ENCODE results near the gene ZNRF1.
"Not testable (repeated sequence)": the region's sequence is repeated elsewhere in the genome, so short reads cannot be mapped to it uniquely, and the experiment has no call there.

ZNRF1 gene

GRCh38 chr16:75026239-75026891 is 27.5 kb downstream of the ZNRF1 start:
- DNase-seq: not testable (repeated sequence)

DNA sequence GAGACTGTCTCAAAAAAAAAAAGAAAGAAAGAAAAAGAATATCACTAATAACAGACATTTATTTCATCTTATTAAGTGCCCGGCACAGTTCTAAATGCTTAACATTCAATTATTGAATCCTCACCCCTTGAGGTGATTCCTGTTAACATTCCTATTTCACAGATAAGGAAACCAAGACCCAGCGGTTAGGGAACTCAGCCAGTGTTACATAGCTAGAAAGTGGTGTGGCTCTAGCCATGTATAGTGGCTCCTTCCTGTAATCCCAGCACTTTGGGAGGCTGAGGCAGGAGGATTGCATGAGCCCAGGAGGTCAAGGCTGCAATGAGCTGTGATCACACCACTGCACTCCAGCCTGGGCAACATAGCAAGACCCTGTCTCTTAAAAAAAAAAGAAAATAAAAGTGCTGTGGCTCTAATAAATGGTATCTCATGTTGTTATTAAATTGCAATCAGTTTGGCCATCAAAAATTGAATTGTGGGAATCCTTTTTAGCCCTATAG is 28.1 kb downstream of the ZNRF1 start:
- no peak for DNase-seq

DNA sequence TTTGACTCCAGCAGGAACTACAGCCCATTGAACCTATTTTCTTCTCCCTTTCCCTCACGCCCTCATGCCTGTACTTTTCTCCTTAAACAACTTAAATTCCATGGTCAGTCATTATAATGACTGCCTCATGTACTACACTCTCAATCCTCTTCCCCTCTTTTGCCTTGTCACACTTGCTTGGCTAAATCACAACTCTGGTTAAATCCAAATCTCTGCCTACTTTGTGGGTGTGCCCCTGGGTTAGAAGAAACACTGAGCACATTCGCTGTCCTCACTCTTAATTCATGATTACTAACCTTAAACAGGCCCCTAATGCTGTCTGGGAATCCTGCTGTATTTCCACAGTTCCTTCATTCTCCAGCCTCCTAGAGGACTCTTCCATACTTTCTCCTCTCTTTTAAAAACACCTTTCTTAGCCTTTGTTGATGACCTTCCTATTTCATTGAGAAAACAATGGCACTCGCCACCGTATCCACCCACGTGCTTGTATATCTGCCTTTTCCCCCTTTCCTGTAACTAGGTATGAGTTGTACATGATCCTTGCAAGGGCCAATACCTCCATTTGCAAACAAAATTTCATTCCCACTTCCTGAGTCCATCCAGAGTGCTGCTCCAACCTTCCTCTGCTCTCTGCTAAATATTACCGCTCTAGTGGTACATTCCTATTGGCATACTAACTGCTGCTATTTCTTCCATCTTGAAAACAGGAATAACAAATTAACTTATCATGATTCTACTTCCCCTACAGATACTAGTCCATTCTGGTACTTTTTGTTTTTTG is 28.9 kb downstream of the ZNRF1 start:
- DNase-seq: no peak

GRCh38 chr16:75028544-75029135 is 29.8 kb downstream of the ZNRF1 start:
- no peak for DNase-seq

DNA sequence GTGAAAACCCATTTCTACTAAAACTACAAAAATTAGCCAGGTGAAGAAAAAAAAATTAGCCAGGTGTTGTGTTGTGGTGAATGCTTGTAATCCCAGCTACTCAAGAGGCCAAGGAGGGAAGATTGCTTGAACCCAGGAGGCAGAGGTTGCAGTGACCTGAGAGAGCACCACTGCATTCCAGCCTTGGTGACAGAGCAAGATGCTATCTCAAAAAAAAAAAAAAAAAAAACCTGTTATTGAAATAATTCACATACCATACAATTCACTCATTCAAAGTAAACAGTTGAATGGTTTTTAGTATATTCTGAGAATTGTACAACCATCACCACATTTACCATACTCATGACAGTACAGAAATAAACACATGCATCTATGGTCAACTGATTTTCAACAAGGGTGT is 31.0 kb downstream of the ZNRF1 start:
- DNase-seq: no peak

- no peak for DNase-seq
Measured at GRCh38 chr16:75032655-75033054, 33.8 kb downstream of the ZNRF1 start.

- DNase-seq: no peak
Measured at GRCh38 chr16:75035410-75035968, 36.7 kb downstream of the ZNRF1 start.

DNA sequence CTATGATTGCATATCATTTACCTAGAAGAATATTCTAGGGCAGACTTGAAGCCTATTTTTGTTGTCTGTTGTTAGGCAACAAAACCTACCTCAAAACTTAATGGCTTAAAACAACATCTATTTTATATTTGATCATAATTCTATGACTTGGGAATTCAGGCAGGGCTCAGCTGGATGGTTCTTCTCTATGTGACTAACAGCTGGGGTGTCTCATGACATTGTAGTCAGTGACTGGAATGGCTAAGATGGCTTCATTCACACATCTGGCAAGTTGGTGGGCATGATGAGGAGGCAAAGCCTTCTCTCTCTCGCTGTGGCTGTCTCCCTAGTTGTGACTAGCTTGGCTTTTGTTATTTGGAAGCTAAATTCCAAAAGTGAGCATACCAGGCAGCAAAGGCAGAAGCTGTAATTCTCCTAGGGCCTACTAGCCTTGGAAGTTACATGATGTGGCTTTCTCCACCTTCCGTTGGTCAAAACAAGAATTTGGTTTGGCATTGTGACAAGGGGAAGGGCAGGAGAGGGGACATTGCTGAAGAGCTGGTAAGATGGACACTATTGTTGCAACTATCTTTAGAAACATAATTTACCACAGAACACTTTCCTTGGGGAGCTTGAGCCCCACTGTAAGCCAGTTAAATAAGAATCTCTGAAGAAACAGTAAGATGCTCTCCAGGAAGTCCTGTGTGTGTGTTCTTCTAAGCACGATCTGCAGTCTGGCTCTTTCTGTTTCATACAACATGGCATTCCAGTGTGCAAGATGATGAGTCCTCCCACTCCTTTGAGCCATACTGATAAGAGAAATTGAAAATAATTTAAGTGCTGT is 39.4 kb downstream of the ZNRF1 start:
- DNase-seq: no peak

GRCh38 chr16:75039941-75040340 is 41.1 kb downstream of the ZNRF1 start:
- no peak for DNase-seq

DNA sequence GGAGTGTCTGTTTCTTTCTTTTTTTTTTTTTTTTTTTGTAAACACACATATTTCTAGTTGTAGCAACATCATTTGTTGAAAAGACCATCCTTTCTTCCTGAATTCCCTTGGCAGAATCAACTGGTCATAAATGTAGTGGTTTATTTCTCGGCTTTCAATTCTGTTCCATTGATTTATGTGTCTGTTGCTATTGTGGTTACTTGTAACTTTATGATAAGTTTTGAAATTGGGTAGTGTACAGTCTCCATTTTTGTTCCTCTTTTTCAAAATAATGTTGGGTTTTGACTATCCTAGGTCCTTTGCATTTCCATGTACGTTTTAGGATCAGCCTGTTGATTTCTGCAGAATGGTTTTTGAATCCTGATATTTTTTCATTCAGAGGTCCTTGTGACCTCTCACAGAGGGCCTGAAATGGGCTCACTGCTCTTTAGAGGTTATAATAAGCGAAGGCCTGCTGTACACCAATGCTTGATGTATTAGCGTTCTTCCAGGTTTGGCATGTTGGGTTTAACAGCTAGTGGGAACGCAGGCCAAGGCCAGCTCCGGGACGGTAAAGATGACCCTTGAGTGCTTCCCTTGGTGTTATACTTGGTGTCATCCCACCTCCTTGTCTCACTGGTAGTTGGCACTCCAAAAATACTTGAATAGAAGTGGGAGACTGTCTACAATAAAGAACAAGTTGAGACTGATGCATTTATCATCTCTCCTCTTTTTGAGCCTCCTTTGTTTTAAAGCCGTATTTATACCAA is 43.8 kb downstream of the ZNRF1 start:
- DNase-seq: no peak

- DNase-seq: no peak
Measured at GRCh38 chr16:75043175-75043895, 44.5 kb downstream of the ZNRF1 start.

GRCh38 chr16:75044800-75045361 is 46.1 kb downstream of the ZNRF1 start:
- peak in 1 of 56 donors; percentile 5 for DNase-seq

DNA sequence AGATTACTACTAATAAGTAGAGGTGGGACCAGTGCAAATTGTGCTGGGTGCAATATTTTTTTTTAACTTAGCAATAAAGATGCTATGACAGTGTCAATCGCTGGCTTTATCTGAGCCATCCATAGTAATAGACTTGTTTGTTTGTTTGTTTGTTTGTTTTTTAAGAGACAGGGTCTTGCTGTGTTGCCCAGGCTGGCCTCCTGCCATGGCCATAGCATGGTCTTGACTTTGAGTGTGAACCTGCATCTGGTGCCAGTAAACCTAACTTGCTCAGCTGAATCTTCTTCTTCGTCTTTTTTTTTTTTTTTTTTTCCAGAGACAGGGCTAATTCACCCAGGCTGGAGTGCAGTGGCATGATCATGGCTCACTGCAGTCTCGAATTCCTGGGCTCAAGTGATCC is 46.6 kb downstream of the ZNRF1 start:
- DNase-seq: no peak

DNA sequence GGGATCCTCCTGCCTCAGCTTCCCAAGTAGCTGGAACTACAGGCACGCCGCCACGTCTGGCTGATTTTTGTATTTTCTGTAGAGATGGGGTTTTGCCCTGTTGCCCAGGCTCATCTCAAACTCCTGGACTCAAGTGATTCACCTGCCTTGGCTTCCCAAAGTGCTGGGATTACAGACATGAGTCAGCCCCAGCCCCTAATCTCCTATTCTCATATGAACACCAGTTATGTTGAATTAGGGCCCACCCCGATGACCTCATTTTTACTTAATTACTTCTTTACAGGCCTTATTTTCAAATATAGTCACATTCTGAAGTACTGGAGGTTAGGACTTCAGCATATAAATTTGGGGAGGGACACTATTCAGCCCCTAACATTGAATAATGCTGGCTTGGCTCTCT is 49.2 kb downstream of the ZNRF1 start:
- DNase-seq: no peak

DNA sequence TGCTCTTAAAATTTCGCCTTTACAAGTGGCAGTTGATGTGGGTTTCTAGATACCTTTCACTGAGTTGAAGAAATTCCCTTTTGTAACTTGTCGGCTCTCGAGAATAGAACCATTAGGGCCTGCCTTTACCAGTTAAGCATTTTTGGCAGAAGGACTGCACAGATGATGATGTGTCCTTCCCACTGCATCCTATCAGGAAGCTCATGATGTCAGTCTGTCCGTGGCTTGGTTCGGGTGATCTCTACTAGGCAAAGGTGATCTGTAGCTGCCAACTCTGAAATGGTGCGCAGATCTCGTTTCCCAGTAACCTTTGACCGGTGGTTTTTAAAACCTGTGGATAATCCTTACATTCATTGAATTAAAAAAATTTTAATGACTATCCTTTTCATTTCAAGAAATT is 49.7 kb downstream of the ZNRF1 start:
- DNase-seq: no peak

DNA sequence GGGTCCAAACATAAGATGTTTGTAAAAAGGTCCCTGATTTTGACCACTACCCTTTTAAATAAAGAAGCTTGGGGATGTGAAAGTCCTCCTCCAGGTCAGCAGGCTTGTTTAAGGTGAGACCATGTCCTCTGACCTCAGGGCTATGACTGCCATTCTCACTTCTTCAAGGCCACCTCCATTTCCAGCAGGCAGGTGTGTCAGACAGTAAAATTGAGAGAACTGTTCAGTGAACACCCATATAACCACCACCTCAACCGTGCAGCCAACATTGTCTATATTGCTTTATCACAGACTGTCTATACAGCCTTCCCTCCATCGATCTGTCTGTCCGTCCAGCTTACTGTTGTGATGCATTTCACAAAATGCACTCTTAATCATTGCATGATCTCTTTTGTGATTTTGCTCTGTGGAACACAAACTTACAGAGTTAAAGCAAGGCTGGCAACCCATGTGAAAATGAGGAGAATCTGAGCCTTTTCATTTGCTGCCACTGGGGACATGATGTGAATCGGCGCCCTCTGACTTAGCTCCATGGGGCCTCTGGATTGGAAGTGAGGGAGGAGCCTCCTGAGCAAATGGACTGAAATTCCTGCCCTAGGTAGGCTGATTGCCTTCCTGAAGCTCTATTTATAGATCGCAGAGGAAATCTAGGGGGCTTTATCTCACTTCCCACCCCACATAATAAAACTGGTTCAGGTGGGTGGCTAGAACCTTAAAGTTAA is 53.8 kb downstream of the ZNRF1 start:
- no peak for DNase-seq

DNA sequence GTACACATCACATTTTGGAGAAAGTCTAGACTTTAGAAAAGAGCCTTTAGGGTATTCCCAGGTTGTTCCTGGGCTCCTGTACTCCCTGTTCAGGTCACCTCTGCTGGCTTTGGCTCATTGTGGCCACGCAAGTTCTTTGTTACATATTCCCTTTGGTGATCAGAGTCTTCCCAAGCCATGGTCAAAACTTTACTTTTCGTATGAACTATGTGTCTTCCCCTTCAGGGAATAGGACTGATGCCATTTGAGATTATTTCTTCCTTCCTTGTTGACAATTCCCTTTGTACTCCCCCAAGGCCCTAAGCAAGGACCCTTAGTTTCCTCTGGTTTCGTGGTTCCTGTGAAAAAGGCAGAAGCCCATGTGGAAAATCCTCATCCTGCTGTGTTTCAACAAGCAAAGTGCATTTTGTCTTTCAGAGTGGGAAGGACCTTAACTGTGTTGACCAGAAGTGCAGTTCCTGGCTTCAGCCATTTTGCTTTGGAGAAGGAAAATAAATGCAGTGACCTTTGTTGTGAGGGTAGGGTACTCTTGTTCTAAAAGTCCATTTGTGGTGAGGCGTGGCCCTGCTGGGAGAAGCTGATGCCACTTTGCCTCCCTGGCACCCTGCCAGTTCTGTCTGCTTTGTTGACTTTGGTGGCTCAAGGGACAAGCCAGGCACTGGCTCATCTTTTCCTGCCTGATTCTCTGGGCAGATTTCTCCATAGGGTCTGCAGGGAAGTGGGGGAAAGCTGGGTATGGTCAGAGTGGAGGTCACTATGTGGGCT is 55.1 kb downstream of the ZNRF1 start:
- DNase-seq: peak in 34 of 56 donors; percentile 1 to 79 (median 26)

DNA sequence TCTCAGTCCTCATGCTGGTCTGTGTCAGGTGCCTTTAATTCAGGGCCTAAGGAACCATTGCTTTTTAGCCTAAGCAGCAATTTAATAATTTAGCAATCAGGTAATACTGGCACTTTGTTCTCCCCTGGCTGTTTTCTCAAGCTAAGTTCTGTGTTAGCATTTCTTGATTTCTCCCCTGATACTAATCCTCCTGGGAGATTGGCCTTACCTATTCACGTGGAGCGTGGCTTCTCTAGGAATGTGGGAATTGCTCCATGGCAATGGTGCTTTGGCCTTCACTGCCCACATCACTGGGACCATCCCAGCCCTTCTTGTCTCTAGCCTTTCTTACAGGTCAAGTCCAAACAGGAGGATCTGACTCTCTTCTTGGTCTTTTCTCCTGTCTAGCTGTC is 55.7 kb downstream of the ZNRF1 start:
- no peak for DNase-seq
